ENCODE results near the gene KANSL1. TPM values are rescaled to one million over a fixed set of nuclear protein-coding genes. Genes with fewer than 3 reads are reported as not detected.
A peak's percentile ranks its signal among the peaks of the same experiment; 100 is the strongest.

KANSL1 gene
- total RNA-seq, 1 donor from 2014 or later = 152 TPM

GRCh38 chr17:46147296-46147695 is 45.9 kb downstream of the KANSL1 start:
- no peaks in the 10 kb centered on the region for H3K9me3 Mint-ChIP-seq
- no peaks in the 10 kb centered on the region for H3K27me3 Mint-ChIP-seq
- ChIA-PET POLR2A (no interaction called here), CTCF (no interaction called here)
- DNase-seq = no peak
- intact Hi-C loops (cut with micrococcal nuclease) = loop anchor here (10.0 kb wide), 1 partner anchor 688 kb away; no protein-coding TSS in a partner anchor
- H3K4me1 Mint-ChIP-seq = peaks cover 89% of the 10 kb centered on the region
- TF ChIP-seq CTCF (IDR thresholded peaks at IDR 0.05) = no peak
- peak overlapping the region; percentile 19 for H3K27ac Mint-ChIP-seq
- H3K36me3 Mint-ChIP-seq (ENCODE audit: low read depth) = peaks cover 25% of the 10 kb centered on the region
- H3K4me3 Mint-ChIP-seq = no peak overlapping the region
- no peak for ATAC-seq (ENCODE audit: low read depth)

- POLR2A ChIA-PET = interaction anchor here (0.5 to 2.2 kb wide), 4 partner anchors 11 to 144 kb away, joined by 3 to 9 read pairs (median 6); partner anchors contain the start of gene KANSL1
- peak overlapping the region; percentile 61 for H3K4me3 Mint-ChIP-seq
- DNase-seq (no peak), ATAC-seq (ENCODE audit: low read depth) (peak; percentile 28)
- H3K27ac Mint-ChIP-seq = peak overlapping the region; percentile 83
- H3K4me1 Mint-ChIP-seq = peaks cover 92% of the 10 kb centered on the region
- TF ChIP-seq CTCF (IDR thresholded peaks at IDR 0.05) = no peak
- no peaks in the 10 kb centered on the region for H3K9me3 Mint-ChIP-seq
- CTCF ChIA-PET = no interaction called here
- intact Hi-C loops (cut with micrococcal nuclease) = loop anchor here (1.0 to 10.0 kb wide), 2 partner anchors 49 to 691 kb away; partner anchors contain the start of gene KANSL1
- no peaks in the 10 kb centered on the region for H3K27me3 Mint-ChIP-seq
- H3K36me3 Mint-ChIP-seq (ENCODE audit: low read depth) = peaks cover 13% of the 10 kb centered on the region
These were observed 49.0 kb downstream of the KANSL1 start for GRCh38 chr17:46144246-46144645.

GRCh38 chr17:46143827-46144236 is 49.4 kb downstream of the KANSL1 start:
- DNase-seq (no peak), ATAC-seq (ENCODE audit: low read depth) (no peak)
- Mint-ChIP-seq H3K9me3 (no peaks in the 10 kb centered on the region), H3K27ac (peak overlapping the region; percentile 83), H3K36me3 (ENCODE audit: low read depth) (peaks cover 13% of the 10 kb centered on the region), H3K4me1 (peaks cover 94% of the 10 kb centered on the region), H3K27me3 (no peaks in the 10 kb centered on the region), H3K4me3 (peak overlapping the region; percentile 61)
- CTCF ChIA-PET = no interaction called here
- TF ChIP-seq CTCF (IDR thresholded peaks at IDR 0.05) = no peak
- intact Hi-C loops (cut with micrococcal nuclease) = loop anchor here (1.0 to 10.0 kb wide), 2 partner anchors 49 to 691 kb away; partner anchors contain the start of gene KANSL1
- POLR2A ChIA-PET = interaction anchor here (0.5 to 1.5 kb wide), 7 partner anchors 8 to 1473 kb away, joined by 3 to 8 read pairs (median 3); partner anchors contain the start of gene KANSL1

GRCh38 chr17:46141645-46142044 is 51.6 kb downstream of the KANSL1 start:
- intact Hi-C loops (cut with micrococcal nuclease) = loop anchor here (2.0 to 10.0 kb wide), 2 partner anchors 13 to 693 kb away; no protein-coding TSS in a partner anchor
- ATAC-seq (ENCODE audit: low read depth) (no peak), DNase-seq (no peak)
- CTCF ChIA-PET = interaction anchor here (1.5 kb wide), 1 partner anchor 51 kb away, joined by 4 read pairs; the partner anchor contains the start of gene KANSL1
- Mint-ChIP-seq H3K27ac (peak overlapping the region; percentile 74), H3K9me3 (no peaks in the 10 kb centered on the region), H3K4me1 (peaks cover 93% of the 10 kb centered on the region), H3K36me3 (ENCODE audit: low read depth) (peaks cover 5% of the 10 kb centered on the region), H3K27me3 (no peaks in the 10 kb centered on the region), H3K4me3 (peak overlapping the region; percentile 39)
- POLR2A ChIA-PET = interaction anchor here (1.0 to 1.2 kb wide), 2 partner anchors 16 to 52 kb away, joined by 3 to 7 read pairs; partner anchors contain the start of gene KANSL1
- no peak for TF ChIP-seq CTCF (IDR thresholded peaks at IDR 0.05)

- intact Hi-C loops (cut with micrococcal nuclease) = loop anchor here (2.0 to 10.0 kb wide), 2 partner anchors 14 to 694 kb away; no protein-coding TSS in a partner anchor
- no peak overlapping the region for H3K4me3 Mint-ChIP-seq
- ChIA-PET POLR2A (interaction anchor here (1.0 kb wide), 1 partner anchor 17 kb away, joined by 3 read pairs; no protein-coding TSS in a partner anchor), CTCF (interaction anchor here (1.5 kb wide), 1 partner anchor 52 kb away, joined by 4 read pairs; the partner anchor contains the start of gene KANSL1)
- peaks cover 3% of the 10 kb centered on the region for H3K36me3 Mint-ChIP-seq (ENCODE audit: low read depth)
- peaks cover 95% of the 10 kb centered on the region for H3K4me1 Mint-ChIP-seq
- no peaks in the 10 kb centered on the region for H3K27me3 Mint-ChIP-seq
- ATAC-seq (ENCODE audit: low read depth) (no peak), DNase-seq (no peak)
- TF ChIP-seq CTCF (IDR thresholded peaks at IDR 0.05) = no peak
- H3K9me3 Mint-ChIP-seq = no peaks in the 10 kb centered on the region
- H3K27ac Mint-ChIP-seq = peak overlapping the region; percentile 74
These were observed 52.5 kb downstream of the KANSL1 start for GRCh38 chr17:46140645-46141197.

Data from activated B cell treated with CpG ODN at 0.5 μM for 24 hours (primary cell).